Measurements from ENCODE around the gene STPG3.

DNA sequence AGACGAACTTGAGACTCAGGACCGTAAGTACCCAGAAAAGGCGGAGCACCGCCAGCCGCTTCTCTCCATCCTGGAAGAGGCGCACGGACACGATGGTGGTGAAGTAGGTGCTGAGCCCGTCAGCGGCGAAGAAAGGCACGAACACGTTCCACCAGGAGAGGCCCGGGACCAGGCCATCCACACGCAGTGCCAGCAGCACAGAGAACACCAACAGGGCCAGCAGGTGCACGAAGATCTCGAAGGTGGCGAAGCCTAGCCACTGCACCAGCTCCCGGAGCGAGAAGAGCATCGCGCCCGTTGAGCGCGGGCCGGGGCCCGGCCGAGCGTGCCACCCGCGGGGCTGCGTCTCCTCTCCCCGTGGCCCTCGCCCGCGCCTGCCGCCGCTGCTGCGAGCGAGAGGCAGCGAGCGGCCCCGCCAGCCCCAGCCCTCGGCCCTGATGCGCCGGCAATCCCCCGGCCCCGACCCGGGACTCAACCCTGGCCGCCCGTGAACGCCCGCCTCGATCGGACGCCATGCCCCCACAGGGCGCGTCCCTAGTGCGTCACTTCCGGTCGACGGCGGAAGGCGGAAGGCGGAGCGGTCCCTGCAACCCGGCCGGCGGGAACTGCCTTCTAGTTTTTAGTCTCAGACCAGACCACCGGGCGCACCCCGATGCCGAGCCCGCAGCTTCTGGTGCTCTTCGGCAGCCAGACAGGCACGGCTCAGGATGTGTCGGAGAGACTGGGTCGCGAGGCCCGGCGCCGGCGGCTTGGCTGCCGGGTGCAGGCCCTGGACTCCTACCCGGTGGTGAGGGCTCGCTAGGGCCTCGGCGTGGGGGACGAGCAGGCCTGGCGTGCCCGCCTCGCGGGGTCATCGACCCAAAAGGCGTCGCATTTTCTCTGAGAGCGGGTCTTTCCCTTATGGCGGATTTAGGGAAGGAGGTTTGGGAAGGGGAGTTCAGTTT lies 45.7 kb upstream of the STPG3 start, which contains the start of the genes NDOR1 and TMEM203:
- TF ChIP-seq EZH2 (IDR thresholded peaks at IDR 0.05; ENCODE audit: insufficient read depth, poor library complexity, severe bottlenecking) (no peak), EZH2phosphoT487 (IDR thresholded peaks at IDR 0.05; ENCODE audit: insufficient read depth, low read depth) (no peak)

Data from GM23248 (cell line).